ENCODE results near the gene NKAPD1.
"Not testable (repeated sequence)": the region's sequence is repeated elsewhere in the genome, so short reads cannot be mapped to it uniquely, and the experiment has no call there.

The NKAPD1 gene

DNA sequence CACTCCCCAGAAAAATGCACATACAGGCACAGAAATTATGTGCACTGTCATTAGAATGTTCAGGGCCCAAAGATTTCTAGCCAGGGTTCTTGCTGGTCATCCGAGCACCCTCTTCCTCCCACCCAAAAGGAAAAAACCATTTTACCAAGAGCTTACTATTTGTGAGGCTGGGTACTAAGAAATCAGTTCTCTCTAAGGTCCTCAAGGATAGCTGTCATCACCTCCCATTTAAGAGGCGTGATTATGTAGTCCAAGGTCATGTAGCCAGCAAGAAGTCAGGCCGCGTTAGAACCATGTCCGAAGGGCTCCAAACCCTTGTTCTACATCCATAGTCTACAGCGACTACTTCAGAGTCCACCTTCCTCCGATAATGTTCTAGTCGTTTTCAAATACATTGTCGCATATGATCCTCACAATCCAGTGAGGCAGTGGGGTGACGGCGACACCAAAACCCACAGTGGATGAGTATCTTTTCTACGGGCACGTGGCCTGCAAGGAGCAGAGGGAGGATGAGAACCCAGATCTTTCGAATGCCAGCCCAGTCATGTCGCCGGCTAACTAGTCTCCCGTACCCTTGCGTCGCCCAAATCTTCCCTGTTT lies 11.8 kb downstream of the NKAPD1 start:
- no peak for DNase-seq

DNA sequence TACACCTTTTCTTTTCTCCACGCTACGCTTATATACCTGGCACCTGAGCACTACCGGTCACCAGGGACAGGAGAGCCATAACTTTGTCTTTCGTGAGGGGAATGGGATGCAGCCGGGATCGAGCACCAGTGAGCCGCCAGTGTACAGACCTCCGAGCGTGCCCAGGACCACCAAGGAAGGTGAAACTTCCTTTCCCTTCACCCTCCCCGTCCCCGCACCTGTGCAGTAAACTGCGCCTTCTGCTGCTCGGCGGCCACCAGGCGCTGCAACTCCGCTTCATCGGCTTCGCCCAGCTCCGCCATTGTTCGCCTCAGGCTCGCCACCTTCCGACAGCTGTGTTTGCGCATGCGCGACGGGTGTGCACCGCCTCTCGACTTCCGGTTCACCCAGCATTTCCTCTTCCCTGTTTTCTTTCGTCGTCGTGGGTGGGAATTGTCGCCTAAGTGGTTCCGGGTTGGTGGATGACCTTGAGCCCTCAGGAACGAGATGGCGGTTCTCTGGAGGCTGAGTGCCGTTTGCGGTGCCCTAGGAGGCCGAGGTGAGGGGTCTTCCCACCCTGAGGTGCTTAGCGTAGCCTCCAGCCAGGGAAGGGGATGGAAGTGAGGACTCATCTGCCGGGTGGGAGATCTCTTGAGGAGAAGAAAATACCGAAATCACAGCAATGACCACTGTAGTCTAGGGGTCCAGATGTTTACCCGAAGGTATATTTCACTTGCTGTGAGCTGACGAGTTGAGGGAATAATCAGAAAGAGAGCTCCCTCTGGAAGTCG lies 12.5 kb downstream of the NKAPD1 start, which contains the start of the genes SDHD and TIMM8B:
Gene SDHD, plus strand, starts transcription at position 452 of the 770 bp plus-strand sequence. Its CDS starts 35 bp downstream, at position 487.
Gene TIMM8B, minus strand, starts transcription at position 335 of the 770 bp plus-strand sequence. Its CDS starts 33 bp downstream, at position 302.
- DNase-seq, result peak; percentile 90

DNA sequence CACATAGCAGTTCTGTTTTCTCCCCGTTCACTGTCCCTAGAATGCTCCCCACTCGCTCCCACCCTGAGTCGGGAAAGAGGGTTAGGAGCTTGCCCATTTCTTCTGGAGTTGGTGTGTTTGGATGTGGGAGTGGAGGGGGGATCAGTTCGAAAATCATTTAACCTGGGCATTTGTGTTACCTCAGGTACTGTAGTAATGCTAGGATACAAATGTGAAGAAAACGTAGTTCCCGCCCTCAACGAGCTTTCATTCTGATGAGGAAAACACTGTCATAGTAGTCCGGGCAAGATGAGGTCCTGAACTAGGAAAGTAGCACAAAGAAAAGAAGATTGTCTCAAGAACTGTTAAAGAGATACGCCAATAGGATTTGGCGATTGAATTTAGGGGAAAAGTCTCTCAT lies 13.1 kb downstream of the NKAPD1 start:
- no peak for DNase-seq

DNA sequence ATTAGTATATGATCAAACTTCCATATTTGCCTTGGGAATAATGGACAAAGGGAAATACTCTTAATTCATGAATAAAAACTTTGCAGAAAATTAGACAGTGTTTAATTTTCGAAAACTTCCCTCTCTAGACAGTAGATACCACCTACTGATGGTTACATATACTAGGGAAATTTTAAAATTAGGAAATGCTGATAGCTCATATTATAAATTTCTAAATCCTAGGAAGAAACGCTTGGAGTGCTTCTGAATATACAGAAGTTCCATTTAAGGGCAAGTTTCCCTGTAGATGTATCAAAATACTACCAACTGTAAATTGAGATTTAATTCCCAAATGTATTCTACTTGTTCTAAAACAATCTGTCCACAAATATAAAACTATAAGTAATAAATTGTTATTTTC lies 21.2 kb downstream of the NKAPD1 start:
- DNase-seq, result not testable (repeated sequence)

DNA sequence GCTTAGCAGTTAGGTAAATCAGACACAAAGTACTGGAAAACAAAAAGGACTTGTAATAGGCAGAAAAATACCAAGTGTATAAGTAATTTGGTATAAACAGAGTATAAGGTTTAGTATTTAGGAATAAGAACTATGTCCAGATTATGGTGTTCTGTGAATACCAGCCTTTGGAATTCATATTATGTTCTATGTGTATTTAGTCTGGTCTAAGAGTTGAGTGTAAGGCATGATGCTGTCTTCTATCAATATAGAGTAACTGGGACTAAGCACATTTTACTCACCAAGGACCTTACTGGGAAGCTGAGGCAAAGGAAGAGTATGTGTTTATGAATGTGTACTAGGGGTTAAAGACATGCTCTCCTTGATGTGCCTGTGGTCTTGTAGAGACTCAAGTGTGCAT lies 22.1 kb downstream of the NKAPD1 start:
- no peak for DNase-seq

DNA sequence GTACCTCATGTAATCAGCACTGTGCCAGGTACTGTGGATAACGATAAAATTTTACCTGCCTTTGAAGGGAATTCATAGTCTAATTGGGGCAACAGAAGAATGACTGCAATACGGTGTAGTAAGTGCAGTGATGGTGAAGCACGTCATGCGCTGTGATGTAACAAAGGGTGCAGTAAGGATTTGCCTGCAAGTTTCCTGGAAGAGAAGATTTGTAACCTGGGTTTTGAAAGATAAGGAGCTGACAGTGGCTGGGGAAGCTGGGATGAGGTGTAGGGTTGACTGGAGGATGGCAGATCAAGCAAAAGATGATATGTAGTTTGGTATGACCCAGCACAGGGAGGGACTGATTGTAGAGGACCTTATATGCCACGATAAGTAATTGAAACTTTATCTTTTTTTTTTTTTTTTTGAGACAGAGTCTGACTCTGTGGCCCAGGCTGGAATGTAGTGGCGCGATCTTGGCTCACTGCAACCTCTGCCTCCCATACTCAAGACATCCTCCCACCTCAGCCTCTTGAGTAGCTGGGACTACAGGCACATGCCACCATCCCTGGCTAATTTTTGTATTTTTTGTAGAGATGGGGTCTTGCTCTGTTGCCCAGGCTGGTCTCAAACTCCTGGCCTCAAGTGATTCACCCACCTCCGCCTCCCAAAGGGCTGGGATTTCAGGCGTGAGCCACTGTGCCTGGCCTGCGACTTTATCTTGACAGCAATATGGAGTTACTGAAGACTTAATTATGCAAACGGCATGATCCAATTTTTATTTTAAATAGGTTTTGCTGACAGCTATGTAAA lies 23.8 kb downstream of the NKAPD1 start:
- DNase-seq, result no peak

DNA sequence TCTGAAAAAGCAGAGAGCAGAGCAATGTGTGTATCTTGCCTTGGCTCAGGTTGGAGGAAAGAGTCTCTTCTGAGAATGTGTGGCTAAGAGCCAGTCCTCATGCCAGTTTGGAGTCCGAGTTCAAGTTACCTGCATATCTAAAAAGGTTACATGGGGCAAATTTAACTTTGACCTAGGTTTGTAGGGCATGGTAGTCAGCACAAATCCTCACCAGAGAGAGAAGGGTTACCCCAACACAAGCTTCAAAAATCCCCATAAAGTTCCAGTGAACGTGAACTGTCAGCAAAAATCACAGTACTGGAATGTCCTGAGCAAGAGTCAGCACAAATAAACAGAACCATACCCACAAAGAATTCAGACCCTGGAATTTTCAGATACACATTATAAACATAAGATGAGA lies 26.4 kb downstream of the NKAPD1 start:
- DNase-seq, result no peak

DNA sequence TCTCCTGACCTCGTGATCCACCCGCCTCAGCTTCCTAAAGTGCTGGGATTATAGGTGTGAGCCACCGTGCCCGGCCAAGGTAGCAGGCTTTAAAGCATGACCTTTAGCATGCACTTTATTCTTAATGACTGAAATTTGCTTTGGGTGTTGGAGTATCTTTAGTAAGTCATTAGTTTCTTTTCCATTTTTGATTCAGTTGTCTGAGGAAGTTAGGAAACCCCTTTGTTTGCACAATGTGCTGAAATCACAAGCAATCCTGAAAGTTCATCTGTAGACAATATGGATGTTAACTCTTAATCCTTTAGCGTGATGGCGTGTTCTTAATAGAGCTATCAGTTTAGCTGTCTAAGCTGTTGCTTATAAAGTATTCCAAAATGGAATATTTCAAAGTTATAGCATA lies 29.3 kb downstream of the NKAPD1 start:
- no peak for DNase-seq

DNA sequence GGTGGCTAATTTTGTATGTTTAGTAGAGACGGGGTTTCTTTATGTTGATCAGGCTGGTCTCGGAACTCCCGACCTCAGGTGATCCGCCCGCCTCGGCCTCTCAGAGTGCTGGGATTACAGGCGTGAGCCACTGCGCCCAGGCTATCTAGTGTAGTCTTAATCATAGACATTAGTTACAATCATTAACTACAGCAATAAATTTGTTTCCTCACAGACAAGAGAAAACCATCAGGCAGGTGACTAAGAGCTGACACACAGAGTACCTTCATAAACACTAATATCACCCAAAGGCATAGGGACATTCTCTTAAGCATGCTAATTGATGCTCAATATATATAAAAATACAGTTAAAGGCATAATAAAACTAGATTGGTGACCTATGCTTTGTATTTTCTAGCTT lies 32.0 kb downstream of the NKAPD1 start:
- DNase-seq, result no peak

DNA sequence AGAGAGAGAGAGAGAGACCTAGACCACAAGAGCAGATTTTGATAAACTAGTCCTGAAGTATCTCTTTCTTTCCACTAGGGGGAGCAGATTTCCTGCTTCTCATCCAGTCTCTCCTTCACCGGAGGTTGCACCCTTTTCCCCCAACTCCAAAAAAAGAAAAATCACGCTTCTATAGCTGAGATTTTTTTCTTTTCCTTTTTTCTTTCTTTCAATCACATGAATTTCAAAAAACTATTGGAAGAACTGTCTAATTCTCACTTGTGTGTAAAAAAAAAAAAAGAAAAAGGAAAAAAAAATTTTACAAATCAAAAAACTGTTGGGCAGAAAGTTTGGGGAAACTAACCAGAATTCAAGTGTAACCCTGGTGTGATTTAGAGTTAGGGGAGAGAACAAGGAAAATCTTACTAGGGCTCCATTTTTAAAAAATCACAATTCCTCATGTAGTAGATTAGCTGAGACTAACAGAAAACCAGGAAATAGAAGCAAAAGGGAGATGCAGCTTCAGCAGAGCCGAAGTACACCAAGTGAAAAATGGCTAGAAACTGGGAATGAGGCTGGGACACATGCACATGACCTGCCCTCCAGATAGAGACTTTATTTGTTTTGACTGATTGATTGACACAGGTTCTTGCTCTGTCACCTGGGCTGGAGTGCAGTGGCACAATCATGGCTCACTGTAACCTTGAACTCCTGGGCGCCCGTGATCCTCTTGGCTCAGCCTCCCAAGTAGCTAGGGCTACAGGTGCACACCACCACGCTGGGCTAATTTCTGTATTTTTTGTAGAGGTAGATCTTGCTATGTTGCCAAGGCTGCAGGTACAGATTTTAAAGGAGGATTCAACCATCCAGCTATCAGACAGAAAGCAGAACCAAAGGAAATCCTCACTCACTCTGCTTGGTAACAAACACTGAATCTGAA lies 39.7 kb downstream of the NKAPD1 start:
- DNase-seq, result peak; percentile 6

DNA sequence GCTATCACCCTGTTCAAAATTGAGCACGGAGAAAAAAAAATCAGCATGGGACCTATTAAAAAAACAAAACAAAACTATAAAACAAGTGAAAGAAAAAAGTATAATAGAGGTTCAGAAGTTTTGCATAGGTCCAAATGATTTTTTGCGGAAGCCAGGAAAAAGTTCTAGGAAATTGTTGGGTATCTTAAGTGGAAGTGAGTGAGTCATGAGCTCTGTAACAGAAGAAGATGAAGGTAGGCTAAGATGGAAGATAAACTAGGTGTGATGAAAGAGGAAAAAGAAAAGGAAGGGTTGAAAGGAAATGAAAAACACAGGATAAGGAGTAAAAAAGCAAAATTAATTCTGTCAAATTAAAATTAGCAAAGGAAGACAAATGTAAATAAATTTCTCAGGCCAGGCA lies 40.4 kb downstream of the NKAPD1 start:
- DNase-seq, result no peak

DNA sequence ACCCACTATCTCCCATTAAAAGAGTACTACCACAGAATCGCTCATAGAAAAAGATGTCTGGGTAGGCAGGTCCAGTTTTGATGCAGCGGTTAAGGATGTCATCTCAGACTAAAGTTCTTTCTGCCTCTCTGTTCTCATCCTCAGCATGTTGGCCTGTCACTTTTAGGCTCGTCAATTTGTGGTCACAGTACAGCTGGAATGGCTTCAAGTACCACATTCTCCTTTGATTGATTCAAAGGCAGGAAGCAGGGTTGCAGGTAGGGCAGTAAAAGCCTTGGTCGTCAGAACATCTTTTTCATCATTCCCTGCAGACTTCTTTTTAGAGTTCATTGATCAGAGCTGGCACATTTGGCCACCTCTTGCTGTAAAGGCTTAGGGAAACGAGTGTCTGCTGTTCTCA lies 41.3 kb downstream of the NKAPD1 start:
- no peak for DNase-seq

DNA sequence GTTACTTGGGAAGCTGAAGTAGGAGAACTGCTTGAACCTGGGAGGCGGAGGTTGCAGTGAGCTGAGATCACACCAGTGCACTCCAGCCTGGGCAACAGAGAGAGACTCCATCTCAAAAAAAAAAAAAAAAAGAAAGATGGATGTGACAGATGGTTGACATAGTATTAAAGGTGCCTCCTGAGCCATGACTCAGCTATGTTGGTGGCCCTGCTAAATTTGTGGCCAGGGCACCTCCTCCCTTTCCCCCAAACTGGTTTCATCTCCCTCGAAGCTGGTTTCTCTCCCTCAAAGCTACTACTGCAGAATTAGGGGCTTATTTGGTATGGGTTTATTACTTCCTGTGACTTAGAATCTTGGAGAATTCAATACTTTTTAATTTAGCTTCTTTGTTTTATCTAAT lies 44.1 kb downstream of the NKAPD1 start:
- DNase-seq, result no peak

DNA sequence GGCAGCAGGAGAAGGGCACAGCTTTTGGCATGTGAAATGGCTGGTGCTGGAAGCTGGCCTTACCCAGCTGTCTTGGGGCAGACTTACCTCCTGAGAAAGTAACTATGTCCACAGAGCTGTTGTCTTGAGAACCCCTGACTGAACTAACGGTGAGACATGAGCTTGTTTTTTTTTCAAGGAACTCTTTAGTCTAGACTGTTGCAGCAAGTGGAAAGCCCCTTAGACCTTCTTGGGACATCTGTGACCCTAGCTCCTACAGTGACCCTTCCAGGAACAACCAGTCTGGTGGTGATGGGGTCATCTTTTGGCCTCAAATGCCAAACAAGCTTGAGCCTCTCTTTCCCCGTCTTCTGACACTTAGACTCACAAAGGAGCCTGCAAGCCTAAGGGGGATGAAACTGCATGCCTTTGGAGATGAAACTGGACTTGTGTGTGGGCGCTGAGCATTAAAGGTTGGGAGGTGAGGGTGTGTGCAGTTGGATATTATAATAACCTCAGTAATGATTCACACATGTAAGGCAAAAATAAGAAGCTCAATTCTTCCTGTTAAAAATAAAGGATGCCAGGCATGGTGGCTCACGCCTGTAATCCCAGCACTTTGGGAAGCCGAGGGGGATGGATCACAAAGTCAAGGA lies 48.0 kb downstream of the NKAPD1 start:
- DNase-seq, result no peak

DNA sequence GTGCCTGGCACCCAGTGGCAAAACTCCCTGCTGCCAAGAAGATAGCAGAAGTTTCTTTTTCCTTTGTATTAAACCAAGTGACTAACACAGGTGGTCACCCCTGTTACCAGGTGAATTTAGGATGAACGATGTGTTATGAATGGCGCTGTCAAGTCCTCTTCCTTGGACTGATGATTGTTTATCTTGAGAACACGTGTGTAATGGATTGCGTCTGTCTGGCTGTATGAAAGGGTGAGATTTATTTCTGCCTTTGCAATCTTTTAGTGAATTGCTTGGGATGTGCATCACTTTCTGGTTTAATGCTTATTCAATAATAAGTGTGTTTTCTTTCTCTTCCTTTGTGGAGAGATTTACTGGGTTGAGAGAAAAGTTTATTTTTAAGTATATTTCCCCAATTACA lies 49.0 kb downstream of the NKAPD1 start:
- no peak for DNase-seq

DNA sequence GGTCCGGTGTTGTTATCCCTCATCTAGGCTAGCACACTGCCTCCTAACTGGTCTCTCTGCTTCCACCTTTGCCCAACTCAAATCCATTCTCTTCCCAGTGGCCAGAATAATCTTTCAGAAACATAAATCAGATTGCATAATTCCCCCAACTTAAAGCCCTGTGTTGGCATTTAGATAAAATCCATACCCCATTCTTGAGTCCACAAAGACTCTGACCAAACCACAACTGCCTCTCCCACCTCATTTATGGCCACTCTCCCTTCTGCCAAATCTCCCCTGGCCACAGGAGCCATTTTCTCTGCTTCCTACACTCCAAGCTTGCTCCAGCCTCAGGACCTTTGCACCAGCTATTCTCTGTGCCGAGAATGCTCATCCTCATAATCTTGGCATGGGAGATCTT lies 53.0 kb downstream of the NKAPD1 start:
- no peak for DNase-seq

DNA sequence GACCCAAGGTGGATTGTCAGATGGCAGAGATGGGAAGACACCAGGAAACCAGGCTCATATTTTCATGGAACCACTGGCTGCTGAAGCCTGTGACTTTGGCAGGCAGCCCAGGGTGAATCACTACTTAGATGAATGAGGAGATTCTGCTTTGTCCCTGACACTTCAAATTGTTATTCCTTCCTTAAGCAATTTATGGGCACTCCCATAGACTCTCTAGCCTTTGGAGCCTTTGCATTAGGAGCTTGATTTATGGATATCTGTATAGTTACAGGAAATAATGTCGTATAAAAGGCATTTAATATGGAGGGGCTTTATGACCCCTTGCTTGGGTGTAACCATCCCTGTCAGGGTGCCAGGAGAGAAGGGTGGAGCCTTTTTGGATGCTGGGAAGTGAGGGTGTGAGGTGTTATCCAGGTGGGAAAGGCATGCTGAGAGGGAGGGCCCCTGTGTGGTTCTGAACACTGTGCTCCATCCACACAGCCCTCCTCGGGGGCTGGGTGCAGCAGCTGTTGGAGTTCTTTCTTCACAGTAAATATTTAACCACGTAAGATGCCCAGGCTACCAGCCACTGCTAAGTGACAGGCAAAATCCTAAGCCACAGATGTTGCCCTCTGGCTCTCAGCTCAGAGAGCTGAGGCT lies 54.5 kb downstream of the NKAPD1 start:
- no peak for DNase-seq

DNA sequence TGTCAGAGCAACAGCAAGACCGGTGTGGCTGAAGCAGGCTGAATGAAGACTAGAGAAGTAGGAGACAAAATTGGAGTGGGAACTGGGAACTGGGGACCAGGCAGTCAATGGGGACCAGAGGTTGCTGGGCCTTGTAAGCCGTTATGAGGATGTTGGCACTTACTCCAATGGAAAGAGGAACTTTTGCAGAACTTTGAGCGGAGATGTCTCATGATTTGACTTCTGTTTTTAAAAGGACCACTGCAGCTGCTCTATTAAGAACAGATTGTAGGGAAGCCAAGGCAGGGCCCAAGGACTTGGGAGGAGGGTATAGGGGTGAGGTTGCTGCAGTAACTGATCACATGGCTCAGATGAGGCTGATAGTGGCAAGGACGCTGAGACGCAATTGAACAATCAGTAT lies 55.6 kb downstream of the NKAPD1 start:
- DNase-seq, result no peak

DNA sequence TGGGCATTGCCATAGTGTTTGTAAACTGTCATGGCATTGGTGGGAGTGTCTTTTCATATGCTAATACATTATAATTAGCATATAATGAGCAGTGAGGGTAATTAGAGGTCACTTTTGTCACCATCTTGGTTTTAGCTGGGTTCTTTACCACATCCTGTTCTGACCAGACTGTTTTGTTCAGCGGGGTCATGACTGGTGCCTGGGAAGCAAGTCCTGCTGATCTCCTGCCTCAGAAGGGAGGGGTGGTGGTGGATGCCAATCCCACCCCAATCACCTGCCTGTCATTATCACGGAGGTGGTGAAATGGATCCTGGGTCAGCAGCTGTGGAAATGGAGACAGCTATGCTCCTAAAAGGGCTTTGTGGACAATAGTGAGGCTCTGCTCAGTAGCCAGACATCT lies 58.6 kb downstream of the NKAPD1 start:
- DNase-seq, result no peak

DNA sequence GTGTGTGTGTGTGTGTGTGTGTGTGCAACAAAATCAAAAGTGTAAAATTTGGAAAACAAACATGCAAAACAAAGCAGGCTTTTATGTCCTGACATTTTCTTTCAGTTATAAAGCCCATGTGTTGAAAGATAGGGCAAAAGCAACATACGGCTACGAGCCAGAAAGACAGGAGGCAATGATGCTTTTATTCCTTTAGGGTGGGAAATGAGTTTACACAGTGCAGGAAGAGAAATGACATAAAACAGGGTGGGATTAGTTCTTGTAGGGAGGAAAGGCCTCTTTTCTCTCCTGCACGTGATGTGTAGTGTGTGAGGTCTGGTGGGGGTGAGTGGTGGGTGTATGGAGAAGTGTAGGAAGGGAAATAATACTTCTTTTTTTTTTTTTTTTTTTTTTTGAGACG lies 60.4 kb downstream of the NKAPD1 start:
- no peak for DNase-seq
